Measurements from ENCODE around the gene TMEM40. TPM values are rescaled to one million over a fixed set of nuclear protein-coding genes. Genes with fewer than 3 reads are reported as not detected.

Gene TMEM40
- total RNA-seq, 8 experiments from 2014 or later, result 0.28 to 2.2 (median 1.5) TPM; not detected in 4

- no peaks in the 10 kb centered on the region for H3K4me1 ChIP-seq (replicated peaks in 1 of 2)
- H3K4me3 ChIP-seq, result no peak overlapping the region
- no peak for ATAC-seq (replicated peaks in 6 of 8)
- no peak overlapping the region for H3K27ac ChIP-seq
- WGBS, 10 experiments, result 60 to 92% (median 80%) methylated on average over 1 to 5 of the region's 5 CpGs; no CpG with 5 or more reads in 3 of the 10 experiments
- in situ Hi-C loops (cut with MboI; ENCODE audit: low pct_unique_long_range_greater_than_20kb in 2 of 9, low sequenced_read_pairs in 9 of 9, unreplicated experiment in 9 of 9), result no loop called here
These were observed 13.4 kb upstream of the TMEM40 start for GRCh38 chr3:12772462-12772861.

- no peak for ATAC-seq (replicated peaks in 6 of 8)
- no peak overlapping the region for H3K4me3 ChIP-seq
- 44 to 73% (median 69%) methylated on average over 2 to 7 of the region's 9 CpGs; no CpG with 5 or more reads in 6 of the 10 experiments for WGBS, 10 experiments
- H3K27ac ChIP-seq, result no peak overlapping the region
- no peaks in the 10 kb centered on the region for H3K4me1 ChIP-seq (replicated peaks in 1 of 2)
- in situ Hi-C loops (cut with MboI; ENCODE audit: low pct_unique_long_range_greater_than_20kb in 2 of 9, low sequenced_read_pairs in 9 of 9, unreplicated experiment in 9 of 9), result no loop called here
These were observed 12.2 kb upstream of the TMEM40 start for GRCh38 chr3:12771236-12771635.

GRCh38 chr3:12769761-12770160 is 10.7 kb upstream of the TMEM40 start:
- no peak overlapping the region for H3K4me3 ChIP-seq
- in situ Hi-C loops (cut with MboI; ENCODE audit: low pct_unique_long_range_greater_than_20kb in 2 of 9, low sequenced_read_pairs in 9 of 9, unreplicated experiment in 9 of 9), result no loop called here
- ATAC-seq (replicated peaks in 6 of 8), result no peak
- WGBS, 10 experiments, result 21 to 100% (median 82%) methylated on average over 1 to 2 of the region's 2 CpGs; no CpG with 5 or more reads in 4 of the 10 experiments
- no peaks in the 10 kb centered on the region for H3K4me1 ChIP-seq (replicated peaks in 1 of 2)
- no peak overlapping the region for H3K27ac ChIP-seq

GRCh38 chr3:12768579-12769527 is 9.8 kb upstream of the TMEM40 start:
- ATAC-seq (replicated peaks in 6 of 8), result peak in 1 of 8 experiments; percentile 16
- WGBS, 10 experiments, result 39 to 85% (median 75%) methylated on average over 3 to 4 of the region's 54 CpGs; no CpG with 5 or more reads in 7 of the 10 experiments
- Histone ChIP-seq H3K27ac (no peak overlapping the region), H3K4me1 (replicated peaks in 1 of 2) (no peaks in the 10 kb centered on the region), H3K4me3 (no peak overlapping the region)
- in situ Hi-C loops (cut with MboI; ENCODE audit: low pct_unique_long_range_greater_than_20kb in 2 of 9, low sequenced_read_pairs in 9 of 9, unreplicated experiment in 9 of 9), result no loop called here

- no peak overlapping the region for H3K4me3 ChIP-seq
- no peaks in the 10 kb centered on the region for H3K4me1 ChIP-seq (replicated peaks in 1 of 2)
- no peak for ATAC-seq (replicated peaks in 6 of 8)
- 40 to 100% (median 86%) methylated on average over 1 of the region's 6 CpGs; no CpG with 5 or more reads in 7 of the 10 experiments for WGBS, 10 experiments
- no peak overlapping the region for H3K27ac ChIP-seq
- in situ Hi-C loops (cut with MboI; ENCODE audit: low pct_unique_long_range_greater_than_20kb in 2 of 9, low sequenced_read_pairs in 9 of 9, unreplicated experiment in 9 of 9), result no loop called here
These were observed 7.5 kb upstream of the TMEM40 start for GRCh38 chr3:12766541-12766940.

- in situ Hi-C loops (cut with MboI; ENCODE audit: low pct_unique_long_range_greater_than_20kb in 2 of 9, low sequenced_read_pairs in 9 of 9, unreplicated experiment in 9 of 9), result no loop called here
- WGBS, 10 experiments, result 35 to 100% (median 67%) methylated on average over 1 to 7 of the region's 8 CpGs; no CpG with 5 or more reads in 1 of the 10 experiments
- Histone ChIP-seq H3K4me3 (no peak overlapping the region), H3K4me1 (replicated peaks in 1 of 2) (no peaks in the 10 kb centered on the region), H3K27ac (no peak overlapping the region)
- no peak for ATAC-seq (replicated peaks in 6 of 8)
These were observed 5.2 kb upstream of the TMEM40 start for GRCh38 chr3:12764171-12764776.

- H3K4me3 ChIP-seq, result no peak overlapping the region
- no peak for ATAC-seq (replicated peaks in 6 of 8)
- no peaks in the 10 kb centered on the region for H3K4me1 ChIP-seq (replicated peaks in 1 of 2)
- WGBS, 10 experiments, result 46 to 100% (median 80%) methylated on average over 1 to 5 of the region's 8 CpGs; no CpG with 5 or more reads in 4 of the 10 experiments
- in situ Hi-C loops (cut with MboI; ENCODE audit: low pct_unique_long_range_greater_than_20kb in 2 of 9, low sequenced_read_pairs in 9 of 9, unreplicated experiment in 9 of 9), result no loop called here
- H3K27ac ChIP-seq, result no peak overlapping the region
These were observed 870 bp upstream of the TMEM40 start for GRCh38 chr3:12759693-12760565.

- WGBS, 10 experiments, result 44 to 100% (median 67%) methylated on average over 1 to 2 of the region's 5 CpGs; no CpG with 5 or more reads in 3 of the 10 experiments
- Histone ChIP-seq H3K4me3 (no peak overlapping the region), H3K4me1 (replicated peaks in 1 of 2) (no peaks in the 10 kb centered on the region), H3K27ac (no peak overlapping the region)
- peak in 4 of 8 experiments; percentile 43 to 88 (median 71) for ATAC-seq (replicated peaks in 6 of 8)
- in situ Hi-C loops (cut with MboI; ENCODE audit: low pct_unique_long_range_greater_than_20kb in 2 of 9, low sequenced_read_pairs in 9 of 9, unreplicated experiment in 9 of 9), result no loop called here
These were observed 856 bp downstream of the TMEM40 start for GRCh38 chr3:12758025-12758781.

- in situ Hi-C loops (cut with MboI; ENCODE audit: low pct_unique_long_range_greater_than_20kb in 2 of 9, low sequenced_read_pairs in 9 of 9, unreplicated experiment in 9 of 9), result no loop called here
- 67 to 100% (median 80%) methylated on average over 1 to 3 of the region's 3 CpGs; no CpG with 5 or more reads in 3 of the 10 experiments for WGBS, 10 experiments
These were observed 2.4 kb downstream of the TMEM40 start for GRCh38 chr3:12756635-12757034.

GRCh38 chr3:12756175-12756574 is 2.9 kb downstream of the TMEM40 start:
- 15 to 83% (median 72%) methylated on average over 1 to 4 of the region's 4 CpGs for WGBS, 10 experiments
- Histone ChIP-seq H3K4me1 (replicated peaks in 1 of 2) (no peaks in the 10 kb centered on the region), H3K4me3 (no peak overlapping the region), H3K27ac (no peak overlapping the region)
- in situ Hi-C loops (cut with MboI; ENCODE audit: low pct_unique_long_range_greater_than_20kb in 2 of 9, low sequenced_read_pairs in 9 of 9, unreplicated experiment in 9 of 9), result no loop called here
- peak in 3 of 8 experiments; percentile 44 to 88 (median 56) for ATAC-seq (replicated peaks in 6 of 8)

More at GRCh38 chr3:12756635-12757034, 2.4 kb downstream of the TMEM40 start:
- H3K4me1 ChIP-seq (replicated peaks in 1 of 2), result no peaks in the 10 kb centered on the region
- no peak for ATAC-seq (replicated peaks in 6 of 8)
- H3K4me3 ChIP-seq, result no peak overlapping the region
- H3K27ac ChIP-seq, result no peak overlapping the region

- no peak overlapping the region for H3K4me3 ChIP-seq
- in situ Hi-C loops (cut with MboI; ENCODE audit: low pct_unique_long_range_greater_than_20kb in 2 of 9, low sequenced_read_pairs in 9 of 9, unreplicated experiment in 9 of 9), result no loop called here
- WGBS, 10 experiments, result 59 to 100% (median 79%) methylated on average over 1 to 6 of the region's 6 CpGs
- no peak for ATAC-seq (replicated peaks in 6 of 8)
- H3K4me1 ChIP-seq (replicated peaks in 1 of 2), result no peaks in the 10 kb centered on the region
- no peak overlapping the region for H3K27ac ChIP-seq
These were observed 3.3 kb downstream of the TMEM40 start for GRCh38 chr3:12755754-12756153.

GRCh38 chr3:12754313-12754712 is 4.7 kb downstream of the TMEM40 start:
- Histone ChIP-seq H3K27ac (no peak overlapping the region), H3K4me3 (no peak overlapping the region), H3K4me1 (replicated peaks in 1 of 2) (no peaks in the 10 kb centered on the region)
- no peak for ATAC-seq (replicated peaks in 6 of 8)
- in situ Hi-C loops (cut with MboI; ENCODE audit: low pct_unique_long_range_greater_than_20kb in 2 of 9, low sequenced_read_pairs in 9 of 9, unreplicated experiment in 9 of 9), result no loop called here
- 100% methylated on average over 1 of the region's 1 CpG; no CpG with 5 or more reads in 6 of the 10 experiments for WGBS, 10 experiments
